Non-pigmented ciliary epithelial cell (primary cell): ENCODE results near the gene AMIGO3.
A peak's percentile ranks its signal among the peaks of the same experiment; 100 is the strongest.
"Not testable (repeated sequence)": the region's sequence is repeated elsewhere in the genome, so short reads cannot be mapped to it uniquely, and the experiment has no call there.

Experiments used
- DNase-seq: peaks from one replicate; pipeline ENCODE4 v3.0.0-alpha.2; 2010; ENCODE audit warnings: low read depth

The AMIGO3 gene

GRCh38 chr3:49688338-49689045 lies 31.0 kb downstream of the AMIGO3 start:
- DNase-seq: not testable (repeated sequence)

GRCh38 chr3:49687424-49687795 lies 32.1 kb downstream of the AMIGO3 start:
- not testable (repeated sequence) for DNase-seq

- DNase-seq: not testable (repeated sequence)
Measured at GRCh38 chr3:49686769-49687423, 32.6 kb downstream of the AMIGO3 start.

- not testable (repeated sequence) for DNase-seq
Measured at GRCh38 chr3:49686346-49686745, 33.1 kb downstream of the AMIGO3 start.

GRCh38 chr3:49685846-49686245 lies 33.6 kb downstream of the AMIGO3 start:
- not testable (repeated sequence) for DNase-seq

- DNase-seq: not testable (repeated sequence)
Measured at GRCh38 chr3:49685103-49685502, 34.4 kb downstream of the AMIGO3 start.

- not testable (repeated sequence) for DNase-seq
Measured at GRCh38 chr3:49684453-49684852, 35.0 kb downstream of the AMIGO3 start.

- no peak for DNase-seq
Measured at GRCh38 chr3:49683162-49683561, 36.3 kb downstream of the AMIGO3 start.

- DNase-seq: no peak
Measured at GRCh38 chr3:49681543-49681942, 37.9 kb downstream of the AMIGO3 start.

- no peak for DNase-seq
Measured at GRCh38 chr3:49681232-49681522, 38.3 kb downstream of the AMIGO3 start.

- no peak for DNase-seq
Measured at GRCh38 chr3:49680493-49681231, 38.8 kb downstream of the AMIGO3 start.

GRCh38 chr3:49675912-49676311 lies 43.6 kb downstream of the AMIGO3 start:
- no peak for DNase-seq

GRCh38 chr3:49674497-49674983 lies 44.9 kb downstream of the AMIGO3 start:
- no peak for DNase-seq

- DNase-seq: peak; percentile 94
Measured at GRCh38 chr3:49673715-49674496, 45.6 kb downstream of the AMIGO3 start, which contains the start of gene APEH. TSS of gene APEH (plus strand) at chr3:49674351. CDS start at chr3:49674402, 51 bp downstream.

GRCh38 chr3:49673121-49673714 lies 46.3 kb downstream of the AMIGO3 start:
- no peak for DNase-seq

- no peak for DNase-seq
Measured at GRCh38 chr3:49671291-49672288, 47.9 kb downstream of the AMIGO3 start.

GRCh38 chr3:49670940-49671290 lies 48.6 kb downstream of the AMIGO3 start:
- no peak for DNase-seq

GRCh38 chr3:49669352-49669751 lies 50.1 kb downstream of the AMIGO3 start:
- DNase-seq: no peak

- DNase-seq: no peak
Measured at GRCh38 chr3:49668861-49669260, 50.6 kb downstream of the AMIGO3 start.

- DNase-seq: no peak
Measured at GRCh38 chr3:49668414-49668797, 51.1 kb downstream of the AMIGO3 start.
